Measurements from ENCODE around the gene NBEA.

Gene NBEA

DNA sequence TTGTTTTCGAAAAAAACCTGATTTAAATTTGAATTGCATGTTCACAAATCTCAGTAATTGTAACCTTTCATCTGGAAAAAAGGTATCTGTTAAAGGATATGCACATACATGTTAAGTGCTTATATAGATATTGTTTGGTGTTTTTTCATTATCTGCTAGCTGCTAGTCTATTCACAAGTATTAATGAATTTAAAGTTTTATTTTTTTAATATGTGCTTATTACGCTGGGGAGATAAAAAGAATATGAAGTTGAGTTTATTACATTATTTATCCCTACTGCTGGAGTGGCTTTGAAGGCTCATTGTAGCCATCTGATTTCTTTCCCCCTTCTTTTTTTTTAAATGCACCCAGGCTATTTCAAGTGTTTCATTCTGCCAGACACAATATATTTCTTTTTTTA, 538.3 kb downstream of the NBEA start:
- H3K36me3 ChIP-seq (ENCODE audit: control insufficient read depth in 1 of 2, insufficient read depth in 2 of 2, low read depth in 1 of 2, low read length in 2 of 2): peaks cover 0 to 6% of the 10 kb centered on the region in 2 experiments

DNA sequence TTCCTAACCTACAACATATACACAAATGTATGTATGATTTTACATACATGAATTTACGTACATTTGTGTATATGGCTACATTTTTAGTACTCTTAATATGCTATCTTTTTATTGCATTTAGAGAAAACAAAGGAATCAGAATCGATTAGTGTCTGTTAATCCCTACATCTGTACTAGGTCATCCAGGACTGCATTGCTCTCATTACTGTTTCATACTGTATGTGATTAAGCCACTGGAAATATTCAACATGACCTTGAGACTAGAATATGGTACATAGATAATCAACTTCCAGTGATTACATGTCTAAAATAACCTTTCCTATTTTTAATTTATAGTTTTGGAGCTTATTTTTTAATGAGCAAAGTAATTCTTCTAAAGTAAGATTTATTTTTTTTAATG, 539.7 kb downstream of the NBEA start:
- 60% methylated on average over 1 of the region's 2 CpGs for WGBS
- Histone ChIP-seq H3K79me1 (replicated peaks; ENCODE audit: low read length, poor library complexity, severe bottlenecking) (peaks cover 2% of the 10 kb centered on the region), H4K91ac (ENCODE audit: low read length) (no peak overlapping the region), H3K27ac (ENCODE audit: low read length, poor library complexity, severe bottlenecking) (no peak overlapping the region), H3K4ac (ENCODE audit: low read depth in 1 of 2, low read length in 2 of 2) (no peak overlapping the region), H3K4me1 (ENCODE audit: control insufficient read depth, insufficient read depth, low read depth, low read length) (peaks cover 8% of the 10 kb centered on the region), H3K27me3 (ENCODE audit: control insufficient read depth in 1 of 2, insufficient read depth in 1 of 2, low read length in 2 of 2) (peaks cover 0 to 23% of the 10 kb centered on the region in 2 experiments), H3K36me3 (ENCODE audit: control insufficient read depth in 1 of 2, insufficient read depth in 2 of 2, low read depth in 1 of 2, low read length in 2 of 2) (no peaks in the 10 kb centered on the region), H3K14ac (ENCODE audit: low read length in 2 of 2) (no peak overlapping the region), H2AFZ (ENCODE audit: low read depth, low read length) (no peak overlapping the region), H3K9me3 (ENCODE audit: control insufficient read depth, low read length) (no peaks in the 10 kb centered on the region), H3K9ac (ENCODE audit: low read length) (no peak overlapping the region), H2AK5ac (ENCODE audit: low read length, severe bottlenecking) (no peak overlapping the region), H4K8ac (ENCODE audit: low read length) (no peak overlapping the region), H2BK5ac (ENCODE audit: low read depth, low read length, poor library complexity, severe bottlenecking) (no peak overlapping the region), H2BK120ac (ENCODE audit: low read depth, low read length) (no peak overlapping the region), H2BK15ac (ENCODE audit: low read depth, poor library complexity, severe bottlenecking) (no peak overlapping the region), H3K23ac (ENCODE audit: low read length in 2 of 2) (no peak overlapping the region), H3K4me2 (ENCODE audit: low read length, poor library complexity, severe bottlenecking) (no peak overlapping the region), H2BK12ac (ENCODE audit: low read length in 2 of 2) (no peak overlapping the region), H3K4me3 (ENCODE audit: insufficient read depth in 1 of 2, low read depth in 1 of 2, low read length in 2 of 2) (no peak overlapping the region), H3K18ac (ENCODE audit: low read depth in 1 of 2, low read length in 2 of 2) (no peak overlapping the region)
- DNase-seq: no peak

More for the DNA sequence above, 538.3 kb downstream of the NBEA start:
- Histone ChIP-seq H3K4me1 (ENCODE audit: control insufficient read depth, insufficient read depth, low read depth, low read length) (peaks cover 14% of the 10 kb centered on the region), H4K8ac (ENCODE audit: low read length) (no peak overlapping the region), H3K18ac (ENCODE audit: low read depth in 1 of 2, low read length in 2 of 2) (no peak overlapping the region), H3K23ac (ENCODE audit: low read length in 2 of 2) (no peak overlapping the region), H3K27me3 (ENCODE audit: control insufficient read depth in 1 of 2, insufficient read depth in 1 of 2, low read length in 2 of 2) (peaks cover 0 to 37% of the 10 kb centered on the region in 2 experiments), H2BK5ac (ENCODE audit: low read depth, low read length, poor library complexity, severe bottlenecking) (no peak overlapping the region), H4K91ac (ENCODE audit: low read length) (no peak overlapping the region), H3K27ac (ENCODE audit: low read length, poor library complexity, severe bottlenecking) (no peak overlapping the region), H3K4me2 (ENCODE audit: low read length, poor library complexity, severe bottlenecking) (no peak overlapping the region), H3K79me1 (replicated peaks; ENCODE audit: low read length, poor library complexity, severe bottlenecking) (peaks cover 2% of the 10 kb centered on the region), H2BK120ac (ENCODE audit: low read depth, low read length) (no peak overlapping the region), H2AFZ (ENCODE audit: low read depth, low read length) (no peak overlapping the region), H3K9me3 (ENCODE audit: control insufficient read depth, low read length) (no peaks in the 10 kb centered on the region), H2BK12ac (ENCODE audit: low read length in 2 of 2) (no peak overlapping the region), H3K14ac (ENCODE audit: low read length in 2 of 2) (no peak overlapping the region), H3K4ac (ENCODE audit: low read depth in 1 of 2, low read length in 2 of 2) (no peak overlapping the region), H3K4me3 (ENCODE audit: insufficient read depth in 1 of 2, low read depth in 1 of 2, low read length in 2 of 2) (no peak overlapping the region), H3K9ac (ENCODE audit: low read length) (no peak overlapping the region), H2AK5ac (ENCODE audit: low read length, severe bottlenecking) (no peak overlapping the region), H2BK15ac (ENCODE audit: low read depth, poor library complexity, severe bottlenecking) (no peak overlapping the region)
- DNase-seq: no peak
- no CpG with 5 or more reads among the region's 2 CpGs for WGBS

- H2BK15ac ChIP-seq (ENCODE audit: low read depth, poor library complexity, severe bottlenecking): no peak overlapping the region
- peaks cover 8% of the 10 kb centered on the region for H3K4me1 ChIP-seq (ENCODE audit: control insufficient read depth, insufficient read depth, low read depth, low read length)
- H3K23ac ChIP-seq (ENCODE audit: low read length in 2 of 2): no peak overlapping the region
- H2BK12ac ChIP-seq (ENCODE audit: low read length in 2 of 2): no peak overlapping the region
- H3K79me1 ChIP-seq (replicated peaks; ENCODE audit: low read length, poor library complexity, severe bottlenecking): peaks cover 2% of the 10 kb centered on the region
- H3K14ac ChIP-seq (ENCODE audit: low read length in 2 of 2): no peak overlapping the region
- H2BK120ac ChIP-seq (ENCODE audit: low read depth, low read length): no peak overlapping the region
- peaks cover 0 to 16% of the 10 kb centered on the region in 2 experiments for H3K27me3 ChIP-seq (ENCODE audit: control insufficient read depth in 1 of 2, insufficient read depth in 1 of 2, low read length in 2 of 2)
- no peak overlapping the region for H3K27ac ChIP-seq (ENCODE audit: low read length, poor library complexity, severe bottlenecking)
- H2AK5ac ChIP-seq (ENCODE audit: low read length, severe bottlenecking): no peak overlapping the region
- no peak overlapping the region for H3K4ac ChIP-seq (ENCODE audit: low read depth in 1 of 2, low read length in 2 of 2)
- no peak overlapping the region for H4K8ac ChIP-seq (ENCODE audit: low read length)
- no peak overlapping the region for H3K18ac ChIP-seq (ENCODE audit: low read depth in 1 of 2, low read length in 2 of 2)
- DNase-seq: no peak
- H3K36me3 ChIP-seq (ENCODE audit: control insufficient read depth in 1 of 2, insufficient read depth in 2 of 2, low read depth in 1 of 2, low read length in 2 of 2): no peaks in the 10 kb centered on the region
- no CpG with 5 or more reads among the region's 1 CpG for WGBS
- H2AFZ ChIP-seq (ENCODE audit: low read depth, low read length): no peak overlapping the region
- H3K4me2 ChIP-seq (ENCODE audit: low read length, poor library complexity, severe bottlenecking): no peak overlapping the region
- H2BK5ac ChIP-seq (ENCODE audit: low read depth, low read length, poor library complexity, severe bottlenecking): no peak overlapping the region
- H3K9ac ChIP-seq (ENCODE audit: low read length): no peak overlapping the region
- H3K9me3 ChIP-seq (ENCODE audit: control insufficient read depth, low read length): no peaks in the 10 kb centered on the region
- no peak overlapping the region for H3K4me3 ChIP-seq (ENCODE audit: insufficient read depth in 1 of 2, low read depth in 1 of 2, low read length in 2 of 2)
- no peak overlapping the region for H4K91ac ChIP-seq (ENCODE audit: low read length)
Observed at GRCh38 chr13:35482527-35482926, 540.5 kb downstream of the NBEA start.

DNA sequence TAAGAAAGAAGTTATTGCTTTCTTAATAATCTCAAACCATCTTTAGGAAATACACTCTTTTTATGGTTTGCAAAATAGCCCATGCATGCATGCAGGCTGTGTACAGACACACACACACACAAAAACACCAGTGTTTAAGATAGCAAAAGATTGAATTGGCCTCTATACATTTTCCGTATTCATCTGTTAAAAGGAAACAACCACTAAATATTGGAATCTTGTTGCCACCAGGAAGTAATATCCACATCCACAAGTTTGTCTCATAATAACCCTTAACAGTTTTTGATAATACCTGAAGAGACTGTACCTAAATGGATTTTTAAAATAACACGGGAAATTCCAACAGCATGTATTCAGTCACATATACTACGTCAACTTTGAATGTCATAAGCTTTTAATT, 541.7 kb downstream of the NBEA start:
- DNase-seq: no peak
- 90% methylated on average over 1 of the region's 3 CpGs for WGBS

More for the DNA sequence above, 541.7 kb downstream of the NBEA start:
- no peak overlapping the region for H3K4ac ChIP-seq (ENCODE audit: low read depth in 1 of 2, low read length in 2 of 2)
- H3K4me1 ChIP-seq (ENCODE audit: control insufficient read depth, insufficient read depth, low read depth, low read length): peaks cover under 1% of the 10 kb centered on the region
- H4K91ac ChIP-seq (ENCODE audit: low read length): no peak overlapping the region
- no peaks in the 10 kb centered on the region for H3K36me3 ChIP-seq (ENCODE audit: control insufficient read depth in 1 of 2, insufficient read depth in 2 of 2, low read depth in 1 of 2, low read length in 2 of 2)
- H3K4me2 ChIP-seq (ENCODE audit: low read length, poor library complexity, severe bottlenecking): no peak overlapping the region
- H3K18ac ChIP-seq (ENCODE audit: low read depth in 1 of 2, low read length in 2 of 2): no peak overlapping the region
- H2AK5ac ChIP-seq (ENCODE audit: low read length, severe bottlenecking): no peak overlapping the region
- H3K23ac ChIP-seq (ENCODE audit: low read length in 2 of 2): no peak overlapping the region
- H2BK12ac ChIP-seq (ENCODE audit: low read length in 2 of 2): no peak overlapping the region
- no peak overlapping the region for H4K8ac ChIP-seq (ENCODE audit: low read length)
- H3K9ac ChIP-seq (ENCODE audit: low read length): no peak overlapping the region
- H3K9me3 ChIP-seq (ENCODE audit: control insufficient read depth, low read length): no peaks in the 10 kb centered on the region
- peaks cover 0 to 6% of the 10 kb centered on the region in 2 experiments for H3K27me3 ChIP-seq (ENCODE audit: control insufficient read depth in 1 of 2, insufficient read depth in 1 of 2, low read length in 2 of 2)
- H3K14ac ChIP-seq (ENCODE audit: low read length in 2 of 2): no peak overlapping the region
- H2BK120ac ChIP-seq (ENCODE audit: low read depth, low read length): no peak overlapping the region
- no peak overlapping the region for H3K27ac ChIP-seq (ENCODE audit: low read length, poor library complexity, severe bottlenecking)
- H3K4me3 ChIP-seq (ENCODE audit: insufficient read depth in 1 of 2, low read depth in 1 of 2, low read length in 2 of 2): no peak overlapping the region
- no peak overlapping the region for H2AFZ ChIP-seq (ENCODE audit: low read depth, low read length)
- H2BK5ac ChIP-seq (ENCODE audit: low read depth, low read length, poor library complexity, severe bottlenecking): no peak overlapping the region
- H2BK15ac ChIP-seq (ENCODE audit: low read depth, poor library complexity, severe bottlenecking): no peak overlapping the region
- peaks cover under 1% of the 10 kb centered on the region for H3K79me1 ChIP-seq (replicated peaks; ENCODE audit: low read length, poor library complexity, severe bottlenecking)

Data from mesenchymal stem cell (in vitro differentiated cells and primary cell).